Measurements from ENCODE around the gene MAPT. TPM values are rescaled to one million over a fixed set of nuclear protein-coding genes. Genes with fewer than 3 reads are reported as not detected.
"Not testable (repeated sequence)": the region's sequence is repeated elsewhere in the genome, so short reads cannot be mapped to it uniquely, and the experiment has no call there.

MAPT gene
- total RNA-seq, 1 donor from 2014 or later: 0.07 TPM

- no peak for DNase-seq (ENCODE audit: low read depth, low spot score)
Measured at GRCh38 chr17:45990886-45991285, 96.5 kb downstream of the MAPT start.

- DNase-seq (ENCODE audit: low read depth, low spot score): no peak
Measured at GRCh38 chr17:45991341-45991740, 97.0 kb downstream of the MAPT start.

- no peak for DNase-seq (ENCODE audit: low read depth, low spot score)
Measured at GRCh38 chr17:45992175-45992574, 97.8 kb downstream of the MAPT start.

GRCh38 chr17:45992904-45993303 lies 98.5 kb downstream of the MAPT start:
- no peak for DNase-seq (ENCODE audit: low read depth, low spot score)

- no peak for DNase-seq (ENCODE audit: low read depth, low spot score)
Measured at GRCh38 chr17:45993962-45994627, 99.7 kb downstream of the MAPT start.

- no peak for DNase-seq (ENCODE audit: low read depth, low spot score)
Measured at GRCh38 chr17:45994987-45995386, 100.6 kb downstream of the MAPT start.

GRCh38 chr17:45995627-45996270 lies 101.4 kb downstream of the MAPT start:
- DNase-seq (ENCODE audit: low read depth, low spot score): no peak

- no peak for DNase-seq (ENCODE audit: low read depth, low spot score)
Measured at GRCh38 chr17:45996282-45996937, 102.1 kb downstream of the MAPT start.

- DNase-seq (ENCODE audit: low read depth, low spot score): no peak
Measured at GRCh38 chr17:45997166-45997565, 102.8 kb downstream of the MAPT start.

- no peak for DNase-seq (ENCODE audit: low read depth, low spot score)
Measured at GRCh38 chr17:45997624-45998023, 103.3 kb downstream of the MAPT start.

- DNase-seq (ENCODE audit: low read depth, low spot score): no peak
Measured at GRCh38 chr17:45998987-45999899, 104.9 kb downstream of the MAPT start, which contains the start of gene STH. TSS of gene STH (plus strand) at chr17:45999250. CDS start at chr17:45999280, 30 bp downstream.

- no peak for DNase-seq (ENCODE audit: low read depth, low spot score)
Measured at GRCh38 chr17:45999900-46000290, 105.5 kb downstream of the MAPT start.

- no peak for DNase-seq (ENCODE audit: low read depth, low spot score)
Measured at GRCh38 chr17:46000292-46000691, 105.9 kb downstream of the MAPT start.

GRCh38 chr17:46000757-46001156 lies 106.4 kb downstream of the MAPT start:
- no peak for DNase-seq (ENCODE audit: low read depth, low spot score)

- DNase-seq (ENCODE audit: low read depth, low spot score): no peak
Measured at GRCh38 chr17:46001390-46002310, 107.3 kb downstream of the MAPT start.

- DNase-seq (ENCODE audit: low read depth, low spot score): no peak
Measured at GRCh38 chr17:46002311-46002972, 108.1 kb downstream of the MAPT start.

GRCh38 chr17:46002973-46003316 lies 108.6 kb downstream of the MAPT start:
- no peak for DNase-seq (ENCODE audit: low read depth, low spot score)

GRCh38 chr17:46003907-46004748 lies 109.8 kb downstream of the MAPT start:
- DNase-seq (ENCODE audit: low read depth, low spot score): no peak

GRCh38 chr17:46006082-46006481 lies 111.7 kb downstream of the MAPT start:
- not testable (repeated sequence) for DNase-seq (ENCODE audit: low read depth, low spot score)

Data from pulmonary artery endothelial cell (primary cell).